Superior temporal gyrus (tissue), 1 donor: ENCODE measurements around the gene LCMT2.
"Not testable (repeated sequence)": the region's sequence is repeated elsewhere in the genome, so short reads cannot be mapped to it uniquely, and the experiment has no call there.

ENCODE experiments used
- DNase-seq: peaks from one replicate; pipeline ENCODE4 v3.0.0-alpha.2; 2016; ENCODE audit errors: extremely low spot score

Gene LCMT2

GRCh38 chr15:43316016-43316970, 14.1 kb downstream of the LCMT2 start:
- no peak for DNase-seq

- no peak for DNase-seq
Measured at GRCh38 chr15:43314171-43314570, 16.2 kb downstream of the LCMT2 start.

DNA sequence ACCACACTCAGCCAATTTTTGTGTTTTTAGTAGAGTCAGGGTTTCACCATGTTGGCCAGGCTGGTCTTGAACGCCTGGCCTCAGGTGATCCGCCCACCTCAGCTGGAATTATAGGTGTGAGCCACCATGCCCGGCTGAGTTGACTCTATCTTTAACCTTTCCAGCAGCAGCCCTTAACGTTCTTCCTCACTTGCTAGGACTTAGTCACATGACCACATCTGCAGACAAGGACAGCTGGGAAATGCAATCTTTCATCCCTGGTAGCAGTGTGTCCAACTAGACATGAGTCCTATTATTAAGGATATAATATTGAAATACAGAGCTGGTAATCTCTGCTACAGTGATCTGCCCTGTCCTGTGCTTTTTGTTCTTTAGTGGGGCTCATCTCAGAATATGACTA, 18.0 kb downstream of the LCMT2 start:
- DNase-seq = no peak

GRCh38 chr15:43302205-43302817, 28.1 kb downstream of the LCMT2 start, which contains the start of gene TGM7:
TGM7 (minus strand) TSS chr15:43302255.
- no peak for DNase-seq

DNA sequence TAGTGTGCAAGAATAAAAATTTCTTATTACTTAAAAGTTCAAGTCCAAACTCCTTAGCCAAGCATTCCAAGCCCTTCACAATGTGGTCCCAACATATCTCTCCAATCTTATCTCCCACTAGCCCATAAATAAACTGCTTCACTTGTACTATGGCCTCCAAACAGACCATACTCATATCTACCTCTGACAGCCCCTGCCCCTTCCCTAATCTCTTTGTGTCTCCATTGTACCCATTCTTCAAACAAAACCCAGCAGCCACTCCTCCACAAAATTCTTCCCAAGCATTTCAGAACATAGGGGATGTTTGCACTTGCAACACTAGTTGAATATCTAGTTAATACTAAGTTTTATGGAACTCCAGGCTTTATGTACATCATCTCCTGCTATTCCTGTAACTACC, 30.5 kb downstream of the LCMT2 start:
- DNase-seq = no peak

GRCh38 chr15:43299411-43299810, 31.0 kb downstream of the LCMT2 start:
- no peak for DNase-seq

DNA sequence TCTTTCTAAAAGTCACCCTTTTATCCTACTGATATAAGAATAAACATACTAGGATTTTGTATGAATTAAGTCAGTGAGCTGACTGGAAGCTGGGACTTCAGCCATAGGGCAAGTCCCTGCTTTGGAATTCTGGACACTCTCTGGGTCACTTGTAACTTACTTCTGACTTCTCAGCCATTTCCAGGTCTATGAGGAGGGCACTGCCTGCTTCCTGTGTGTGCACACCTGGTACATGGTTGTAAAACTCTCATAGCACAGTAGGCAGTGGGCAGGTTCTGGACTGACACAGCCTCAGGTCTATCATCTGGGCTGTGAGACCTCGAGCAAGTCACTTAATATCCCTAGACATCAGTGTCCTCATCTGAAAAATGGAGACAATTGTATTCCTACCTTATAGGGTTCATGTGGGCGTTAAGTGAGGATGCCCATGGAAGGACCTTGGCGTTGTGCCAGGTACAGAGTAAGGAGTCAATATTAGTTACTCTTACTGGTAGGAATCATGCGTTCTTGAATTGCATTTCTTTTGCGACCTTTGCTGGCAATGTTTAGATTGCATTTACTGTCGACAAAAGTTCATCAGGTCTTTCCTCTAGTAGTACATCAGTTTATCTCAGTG, 36.2 kb downstream of the LCMT2 start:
- no peak for DNase-seq

DNA sequence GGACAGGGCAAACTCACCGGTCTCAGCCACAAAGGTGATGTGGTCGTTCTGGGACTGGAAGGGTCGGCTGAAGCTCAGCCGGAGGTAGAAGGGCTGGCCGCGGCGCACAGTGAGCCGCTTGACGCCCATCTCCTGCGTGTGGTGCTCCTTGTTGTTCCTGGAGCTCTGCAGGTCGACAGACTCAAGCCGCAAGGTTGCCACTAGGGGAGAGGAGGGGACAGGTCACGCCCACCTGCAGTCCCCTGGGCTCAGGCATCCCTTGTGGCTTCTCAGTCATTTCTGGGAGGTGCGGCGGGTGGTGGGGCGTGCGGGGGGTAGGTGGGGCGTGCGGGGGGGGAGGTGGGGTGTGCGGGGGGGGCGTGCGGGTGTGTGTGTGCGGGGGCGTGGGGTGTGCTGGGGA, 36.9 kb downstream of the LCMT2 start:
- DNase-seq = no peak

- DNase-seq = no peak
Measured at GRCh38 chr15:43292375-43293078, 37.8 kb downstream of the LCMT2 start.

- DNase-seq = not testable (repeated sequence)
Measured at GRCh38 chr15:43289656-43290055, 40.7 kb downstream of the LCMT2 start.

- no peak for DNase-seq
Measured at GRCh38 chr15:43287254-43287653, 43.1 kb downstream of the LCMT2 start.

DNA sequence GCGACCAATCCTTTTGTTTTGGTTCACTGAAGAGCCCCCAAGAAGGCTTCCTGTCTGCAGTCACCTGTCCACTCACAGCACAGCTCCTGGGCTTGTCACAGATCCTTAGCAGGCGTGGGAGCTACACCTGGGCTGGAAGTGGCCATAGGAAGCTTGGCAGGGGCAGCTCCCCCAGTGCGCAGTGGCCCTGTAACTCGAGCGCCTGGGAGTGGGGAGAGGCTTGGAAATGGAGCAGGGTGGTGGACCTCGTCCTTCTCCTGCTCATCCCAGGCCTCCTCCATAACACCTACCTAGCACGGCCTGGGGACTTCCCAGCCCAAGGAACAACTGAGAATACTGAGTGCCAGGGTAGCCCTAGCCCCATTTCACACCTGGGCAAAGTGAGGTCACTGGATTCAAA, 44.3 kb downstream of the LCMT2 start:
- DNase-seq = no peak

DNA sequence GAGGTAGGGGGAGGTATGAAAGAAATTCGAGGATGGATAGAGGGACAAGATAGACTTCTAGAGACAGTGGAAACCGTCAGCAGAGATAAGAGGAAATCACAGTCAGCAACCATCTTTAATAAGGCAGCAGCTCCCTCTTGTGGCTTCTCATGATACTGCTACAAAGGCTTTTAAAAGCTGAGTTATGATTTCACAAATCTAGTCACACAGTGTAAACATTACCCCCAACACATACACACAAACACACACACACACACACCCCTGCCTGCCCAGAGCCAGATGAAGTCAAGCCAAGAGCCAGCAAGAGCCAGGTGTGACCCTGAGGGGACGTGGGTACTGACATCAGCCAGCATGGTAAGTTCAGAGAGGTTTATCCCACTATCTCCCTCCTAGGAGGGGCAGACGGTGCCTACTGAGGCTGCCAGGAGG, 44.8 kb downstream of the LCMT2 start:
- peak; percentile 92 for DNase-seq

GRCh38 chr15:43283526-43283925, 46.8 kb downstream of the LCMT2 start:
- no peak for DNase-seq

DNA sequence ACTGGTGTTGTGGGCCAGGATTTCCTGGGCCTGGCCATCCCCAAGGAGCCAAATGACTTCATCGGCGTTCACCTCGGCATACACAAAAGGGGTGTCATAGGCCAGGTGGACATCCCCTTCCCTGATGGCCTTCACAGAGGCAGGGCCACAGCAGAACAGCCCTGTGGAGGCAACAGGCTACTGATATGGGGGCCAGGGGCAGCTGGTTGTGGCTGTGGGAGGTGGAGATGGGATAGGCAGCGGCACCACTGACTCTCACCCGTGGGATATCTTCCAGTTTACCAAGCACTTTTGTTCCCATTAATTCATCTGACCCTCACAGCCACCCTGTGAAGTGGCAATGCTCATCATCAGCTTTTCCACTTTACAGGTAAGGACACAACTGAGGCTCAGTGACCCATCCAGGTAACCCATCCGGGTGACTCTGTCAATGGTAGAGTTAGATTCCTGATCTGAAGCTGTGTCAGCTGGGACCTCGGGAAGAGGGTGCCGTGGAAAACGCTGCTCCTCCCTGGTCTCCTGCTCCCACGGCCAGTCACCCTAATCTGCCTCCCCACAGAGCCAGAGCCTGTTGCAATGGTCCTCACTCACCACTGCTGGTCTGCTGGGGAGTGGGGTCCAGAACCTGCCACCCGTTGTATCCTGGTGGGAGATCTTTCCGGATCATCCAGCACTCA, 48.3 kb downstream of the LCMT2 start:
- DNase-seq = no peak

GRCh38 chr15:43280996-43281395, 49.4 kb downstream of the LCMT2 start:
- DNase-seq = no peak

DNA sequence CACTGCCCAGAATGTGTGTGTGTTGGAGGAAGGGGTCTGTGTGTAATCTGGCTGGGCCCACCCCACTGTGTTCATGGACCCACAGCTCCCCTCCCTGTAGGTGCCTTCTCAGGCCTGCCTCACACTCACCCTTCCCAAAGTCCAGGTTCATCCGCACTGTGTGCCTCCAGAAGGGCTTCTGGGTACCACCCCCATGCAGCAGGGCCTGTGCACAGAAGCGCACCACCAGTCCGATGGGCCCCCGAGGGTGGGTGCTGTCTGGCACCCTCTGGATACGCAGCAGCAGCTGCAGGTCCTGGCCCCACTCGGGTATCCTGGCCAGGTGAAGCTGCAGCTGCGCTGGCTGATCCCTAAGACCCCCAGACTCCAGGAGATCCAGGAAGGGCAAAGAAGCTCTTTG, 50.9 kb downstream of the LCMT2 start:
- DNase-seq = no peak

GRCh38 chr15:43278869-43279268, 51.5 kb downstream of the LCMT2 start:
- no peak for DNase-seq

DNA sequence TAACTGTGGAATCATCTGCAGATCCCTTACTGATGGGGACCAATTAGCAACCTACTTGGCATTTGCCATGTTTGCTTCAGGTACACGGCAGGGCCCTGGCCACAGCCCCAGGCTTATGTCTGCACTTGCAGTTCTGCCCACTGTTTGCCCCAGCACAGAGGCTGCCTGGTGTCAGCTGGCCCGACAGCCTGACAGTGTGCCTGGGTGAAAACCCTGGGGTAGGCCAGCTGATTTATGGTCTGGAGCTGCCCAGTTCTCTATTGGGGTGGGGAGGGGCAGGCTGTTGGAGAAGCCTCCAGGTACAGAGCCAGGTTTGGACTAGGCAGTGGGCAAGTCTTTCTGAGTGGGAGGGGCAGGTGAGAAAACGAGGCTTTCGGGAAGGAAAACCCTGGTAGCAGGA, 52.5 kb downstream of the LCMT2 start:
- no peak for DNase-seq

GRCh38 chr15:43277231-43277823, 53.0 kb downstream of the LCMT2 start:
- DNase-seq = no peak
